ENCODE measurements around the gene XXYLT1.

DNA sequence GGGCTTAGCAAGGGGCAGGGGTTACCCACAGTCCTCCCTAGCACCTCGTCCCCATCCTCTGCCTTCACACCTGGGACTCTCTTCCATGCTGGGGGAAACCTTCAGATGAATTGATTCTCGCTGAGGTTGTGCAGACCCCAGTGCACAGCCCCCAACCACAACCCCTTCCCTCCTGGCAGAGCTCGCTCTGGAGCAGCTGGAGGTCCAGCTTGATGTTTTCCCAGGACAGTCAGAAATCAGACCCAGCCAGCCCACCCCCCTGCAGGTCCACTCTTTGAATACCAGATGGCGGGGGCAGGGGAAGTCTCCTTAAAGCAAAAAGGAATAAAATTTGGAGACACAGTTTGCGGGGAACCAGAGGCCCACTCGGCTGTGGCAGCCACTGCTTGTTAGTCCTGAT is 234.4 kb downstream of the XXYLT1 start:
- TF ChIP-seq, protein P1, sequence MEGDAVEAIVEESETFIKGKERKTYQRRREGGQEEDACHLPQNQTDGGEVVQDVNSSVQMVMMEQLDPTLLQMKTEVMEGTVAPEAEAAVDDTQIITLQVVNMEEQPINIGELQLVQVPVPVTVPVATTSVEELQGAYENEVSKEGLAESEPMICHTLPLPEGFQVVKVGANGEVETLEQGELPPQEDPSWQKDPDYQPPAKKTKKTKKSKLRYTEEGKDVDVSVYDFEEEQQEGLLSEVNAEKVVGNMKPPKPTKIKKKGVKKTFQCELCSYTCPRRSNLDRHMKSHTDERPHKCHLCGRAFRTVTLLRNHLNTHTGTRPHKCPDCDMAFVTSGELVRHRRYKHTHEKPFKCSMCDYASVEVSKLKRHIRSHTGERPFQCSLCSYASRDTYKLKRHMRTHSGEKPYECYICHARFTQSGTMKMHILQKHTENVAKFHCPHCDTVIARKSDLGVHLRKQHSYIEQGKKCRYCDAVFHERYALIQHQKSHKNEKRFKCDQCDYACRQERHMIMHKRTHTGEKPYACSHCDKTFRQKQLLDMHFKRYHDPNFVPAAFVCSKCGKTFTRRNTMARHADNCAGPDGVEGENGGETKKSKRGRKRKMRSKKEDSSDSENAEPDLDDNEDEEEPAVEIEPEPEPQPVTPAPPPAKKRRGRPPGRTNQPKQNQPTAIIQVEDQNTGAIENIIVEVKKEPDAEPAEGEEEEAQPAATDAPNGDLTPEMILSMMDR (IDR thresholded peaks at IDR 0.05; ENCODE audit: low read length): no peak
- TF ChIP-seq EZH2 (IDR thresholded peaks at IDR 0.05; ENCODE audit: borderline replicate concordance, low read length): no peak
